GM23338 (cell line): ENCODE measurements around the gene CCDC27. TPM values are rescaled to one million over a fixed set of nuclear protein-coding genes. Genes with fewer than 3 reads are reported as not detected.

Experiments
- ATAC-seq: fragments of 200-7000 bp; cut with Tn5 transposase; 3 replicates; pipeline ENCODE4 v1.9.1; 2020
- DNase-seq: peaks from one replicate; pipeline ENCODE4 v3.0.0-alpha.2; 2015; ENCODE audit warnings: low spot score
- H2AFZ ChIP-seq: fragments of 200-600 bp; sonication (generic); 2 replicates; pipeline ENCODE4 v1.8.0; 2016; ENCODE audit warnings: antibody characterized with exemption, mild to moderate bottlenecking, moderate library complexity
- H3F3A ChIP-seq: fragments of 200-600 bp; sonication (generic); replicated peaks from 2 replicates; pipeline ENCODE4 v1.8.0; 2017; ENCODE audit warnings: antibody characterized with exemption, mixed run types, low read depth
- H3K27ac ChIP-seq: fragments of 200-600 bp; sonication (generic); 2 replicates; pipeline ENCODE4 v1.6.1; 2016; ENCODE audit warnings: low read depth
- H3K27me3 ChIP-seq: fragments of 200-600 bp; sonication (generic); 2 replicates; pipeline ENCODE4 v1.8.0; 2016; ENCODE audit warnings: mild to moderate bottlenecking, mixed run types, moderate library complexity; ENCODE audit not compliant: insufficient read depth
- H3K36me3 ChIP-seq: fragments of 200-600 bp; sonication (generic); 2 replicates; pipeline ENCODE4 v1.8.0; 2016; ENCODE audit warnings: mild to moderate bottlenecking; ENCODE audit not compliant: insufficient read depth
- H3K4me1 ChIP-seq: fragments of 200-600 bp; sonication (generic); 2 replicates; pipeline ENCODE4 v1.8.0; 2016; ENCODE audit warnings: mild to moderate bottlenecking, moderate library complexity; ENCODE audit not compliant: insufficient read depth
- H3K4me2 ChIP-seq: fragments of 200-600 bp; sonication (generic); 2 replicates; pipeline ENCODE4 v1.7.1; 2017; ENCODE audit warnings: mixed run types
- H3K4me3 ChIP-seq: fragments of 200-600 bp; sonication (generic); 2 replicates; pipeline ENCODE4 v1.6.1; 2016; ENCODE audit warnings: mixed run types
- H3K79me2 ChIP-seq: fragments of 200-600 bp; sonication (generic); replicated peaks from 2 replicates; pipeline ENCODE4 v1.8.0; 2017; ENCODE audit warnings: mild to moderate bottlenecking; ENCODE audit not compliant: insufficient read depth
- H3K9me2 ChIP-seq: fragments of 200-600 bp; sonication (generic); 2 replicates; pipeline ENCODE4 v1.8.0; 2017; ENCODE audit not compliant: insufficient read depth
- H4K20me1 ChIP-seq: fragments of 200-600 bp; sonication (generic); replicated peaks from 2 replicates; pipeline ENCODE4 v1.8.0; 2017; ENCODE audit warnings: mild to moderate bottlenecking; ENCODE audit not compliant: insufficient read depth
- H3K27ac Mint-ChIP-seq: 2 replicates; pipeline ENCODE4 v1.8.0; 2020; ENCODE audit warnings: inconsistent platforms, mild to moderate bottlenecking, moderate library complexity, mixed read lengths
- H3K27me3 Mint-ChIP-seq: 3 replicates; pipeline ENCODE4 v1.8.0; 2022; ENCODE audit warnings: low read depth, mild to moderate bottlenecking, moderate library complexity, mixed read lengths, inconsistent platforms; ENCODE audit not compliant: insufficient read depth, poor library complexity
- H3K36me3 Mint-ChIP-seq: 3 replicates; pipeline ENCODE4 v1.8.0; 2021; ENCODE audit warnings: low read depth, mild to moderate bottlenecking, inconsistent platforms, moderate library complexity, mixed read lengths
- H3K4me1 Mint-ChIP-seq: 3 replicates; pipeline ENCODE4 v1.8.0; 2020; ENCODE audit warnings: mild to moderate bottlenecking, inconsistent platforms, mixed read lengths
- H3K4me3 Mint-ChIP-seq: 3 replicates; pipeline ENCODE4 v1.8.0; 2021; ENCODE audit warnings: moderate library complexity, mild to moderate bottlenecking, inconsistent platforms, mixed read lengths
- H3K9me3 Mint-ChIP-seq: 3 replicates; pipeline ENCODE4 v1.8.0; 2020; ENCODE audit warnings: moderate library complexity, mild to moderate bottlenecking, inconsistent platforms, mixed read lengths
- CTCF ChIP-seq, 2 experiments: fragments of 200-600 bp in 1 of 2; sonication (generic) in 1 of 2; conservative IDR thresholded peaks; 2 replicates each; pipeline versions ENCODE4 v1.5.1 to v1.6.1; 2016 to 2017; ENCODE audit warnings: antibody characterized with exemption in 2 of 2, low read depth in 2 of 2, mild to moderate bottlenecking in 2 of 2, moderate library complexity in 1 of 2
- EZH2 ChIP-seq: fragments of 200-600 bp; sonication (generic); IDR thresholded peaks from one replicate; pipeline ENCODE4 v1.8.0; 2017; ENCODE audit warnings: antibody characterized with exemption, mild to moderate bottlenecking, low read depth; ENCODE audit not compliant: unreplicated experiment
- EZH2phosphoT487 ChIP-seq: fragments of 200-600 bp; sonication (generic); IDR thresholded peaks from one replicate; pipeline ENCODE4 v1.8.1; 2018; ENCODE audit warnings: antibody characterized with exemption; ENCODE audit not compliant: unreplicated experiment
- POLR2AphosphoS5 ChIP-seq: IDR thresholded peaks from 2 replicates; pipeline ENCODE4 v1.6.1; 2016; ENCODE audit warnings: antibody characterized with exemption, low read depth
- STAT1 ChIP-seq: IDR thresholded peaks from one replicate; pipeline ENCODE4 v1.6.1; 2016; ENCODE audit warnings: antibody characterized with exemption; ENCODE audit not compliant: unreplicated experiment
- ZNF114 ChIP-seq: fragments of 250-450 bp; sonication (Bioruptor Pico); IDR thresholded peaks from 2 replicates; pipeline ENCODE4 v1.5.0; 2020; ENCODE audit warnings: mild to moderate bottlenecking, moderate library complexity
- ZNF331 ChIP-seq: fragments of 250-450 bp; sonication (Bioruptor Pico); IDR thresholded peaks from 2 replicates; pipeline ENCODE4 v1.5.0; 2020; ENCODE audit warnings: low read depth, mild to moderate bottlenecking, moderate library complexity
- polyA plus RNA-seq: library from polyadenylated mRNA; unstranded; fragments of >200 nt; fragmentation: Nextera tagmentation; extraction: Ambion mirVana; gene quantifications from 2 replicates; pipeline ENCODE4 v1.2.1, GENCODE V29; 2016
- total RNA-seq: library from RNA; depleted of rRNA; stranded (reverse); fragments of >200 nt; shearing (Covaris generic); gene quantifications from 2 replicates; pipeline ENCODE4 v1.2.3, GENCODE V29; 2014

Gene CCDC27
- total and polyA plus RNA-seq, 2 experiments from 2014 or later, result 0.18 to 0.45 TPM

- Histone ChIP-seq H3K4me1 (no peaks in the 10 kb centered on the region), H3K27me3 (no peaks in the 10 kb centered on the region), H3K4me3 (no peak overlapping the region), H3F3A (no peaks in the 10 kb centered on the region), H3K79me2 (no peaks in the 10 kb centered on the region), H3K9me2 (no peaks in the 10 kb centered on the region), H2AFZ (no peak overlapping the region), H4K20me1 (no peaks in the 10 kb centered on the region), H3K27ac (no peak overlapping the region), H3K36me3 (no peaks in the 10 kb centered on the region), H3K4me2 (no peak overlapping the region)
- TF ChIP-seq EZH2 (no peak), CTCF (conservative IDR thresholded peaks at IDR 0.05; ENCODE audit: low read depth in 2 of 2) (peak in 1 of 2 experiments; percentile 14; a peak in 1 of 4 replicates), ZNF331 (CRISPR knock-in tag) (no peak), POLR2AphosphoS5 (no peak), EZH2phosphoT487 (no peak)
- Mint-ChIP-seq H3K4me1 (peaks cover 6% of the 10 kb centered on the region), H3K27ac (no peak overlapping the region), H3K9me3 (peaks cover 2% of the 10 kb centered on the region; the same call in 1 of the 3 replicates), H3K27me3 (peaks cover 3% of the 10 kb centered on the region), H3K36me3 (peaks cover 5% of the 10 kb centered on the region; the same call in 2 of the 3 replicates), H3K4me3 (no peak overlapping the region)
- DNase-seq (no peak), ATAC-seq (no peak)
These were observed 62.7 kb downstream of the CCDC27 start for GRCh38 chr1:3814771-3815561.

GRCh38 chr1:3816331-3817137 lies 64.3 kb downstream of the CCDC27 start:
- Mint-ChIP-seq H3K27me3 (peaks cover 3% of the 10 kb centered on the region), H3K4me1 (peaks cover 3% of the 10 kb centered on the region), H3K36me3 (peaks cover 8% of the 10 kb centered on the region; the same call in 2 of the 3 replicates), H3K27ac (no peak overlapping the region), H3K9me3 (no peaks in the 10 kb centered on the region), H3K4me3 (no peak overlapping the region)
- H3K4me2 ChIP-seq, result no peak overlapping the region
- no peaks in the 10 kb centered on the region for H3K79me2 ChIP-seq
- no peak overlapping the region for H2AFZ ChIP-seq
- no peaks in the 10 kb centered on the region for H3K36me3 ChIP-seq
- H3K9me2 ChIP-seq, result no peaks in the 10 kb centered on the region
- ATAC-seq, result no peak
- no peak for TF ChIP-seq STAT1
- TF ChIP-seq ZNF331 (CRISPR knock-in tag), result no peak
- TF ChIP-seq ZNF114, result no peak
- no peak overlapping the region for H3K4me3 ChIP-seq
- H4K20me1 ChIP-seq, result no peaks in the 10 kb centered on the region
- no peak overlapping the region for H3K27ac ChIP-seq
- H3F3A ChIP-seq, result no peaks in the 10 kb centered on the region
- DNase-seq, result no peak
- no peaks in the 10 kb centered on the region for H3K27me3 ChIP-seq
- no peaks in the 10 kb centered on the region for H3K4me1 ChIP-seq
